IMR-90 (cell line): ENCODE measurements around the gene C19orf25. TPM values are rescaled to one million over a fixed set of nuclear protein-coding genes. Genes with fewer than 3 reads are reported as not detected.

Source experiments
- ATAC-seq: fragments of 200-7000 bp; cut with Tn5 transposase; 2 replicates; pipeline ENCODE4 v1.9.1; 2020; ENCODE audit warnings: low read depth, mild to moderate bottlenecking, moderate library complexity
- BruUV-seq: library from RNA; stranded (reverse); fragments of 400-500 nt; replicated peaks from 2 replicates; lab custom pipeline; 2021; lab: Mats Ljungman, UMichigan
- CTCF ChIA-PET: fragments of 300-600 bp; formaldehyde crosslinking; extraction: SDS; loops from one replicate; lab custom pipeline; 2021; ENCODE audit warnings: antibody characterized with exemption; lab: Yijun Ruan, JAX
- POLR2A ChIA-PET: fragments of 300-600 bp; sonication (Branson Sonifier 250); formaldehyde crosslinking; loops from one replicate; lab custom pipeline; 2022; ENCODE audit warnings: antibody characterized with exemption; ENCODE audit not compliant: unreplicated experiment; lab: Charles Lee
- DNase-seq: peaks from one replicate; pipeline ENCODE4 v3.0.0; 2013
- H2AFZ ChIP-seq: replicated peaks from 2 replicates; pipeline ENCODE3; 2013; ENCODE audit warnings: low read length, mild to moderate bottlenecking; ENCODE audit not compliant: poor library complexity
- H2AK5ac ChIP-seq: 2 replicates; pipeline ENCODE4 v1.6.1; 2013; ENCODE audit warnings: low read depth, low read length, inconsistent platforms
- H2AK9ac ChIP-seq: replicated peaks from 2 replicates; pipeline ENCODE3; 2013; ENCODE audit warnings: mild to moderate bottlenecking, low read depth, low read length, moderate library complexity; ENCODE audit not compliant: poor library complexity
- H2BK120ac ChIP-seq: 2 replicates; pipeline ENCODE4 v1.6.1; 2013; ENCODE audit warnings: low read depth, low read length, inconsistent platforms
- H2BK15ac ChIP-seq: 3 replicates; pipeline ENCODE4 v1.6.1; 2013; ENCODE audit warnings: low read depth, low read length, inconsistent platforms
- H2BK20ac ChIP-seq: 2 replicates; pipeline ENCODE4 v1.6.1; 2013; ENCODE audit warnings: low read depth, mild to moderate bottlenecking, inconsistent platforms, low read length, moderate library complexity
- H2BK5ac ChIP-seq: 2 replicates; pipeline ENCODE4 v1.6.1; 2013; ENCODE audit warnings: mild to moderate bottlenecking, low read depth, low read length, inconsistent platforms; ENCODE audit not compliant: poor library complexity, severe bottlenecking
- H3K14ac ChIP-seq: replicated peaks from 2 replicates; pipeline ENCODE4 v1.6.1; 2013; ENCODE audit warnings: low read depth, low read length, inconsistent platforms
- H3K18ac ChIP-seq: 2 replicates; pipeline ENCODE4 v1.6.1; 2013; ENCODE audit warnings: low read depth, low read length, control low read depth
- H3K23ac ChIP-seq: 2 replicates; pipeline ENCODE4 v1.6.1; 2013; ENCODE audit warnings: low read depth, low read length, inconsistent platforms
- H3K27ac ChIP-seq: 2 replicates; pipeline ENCODE4 v1.5.1; 2013; ENCODE audit warnings: mild to moderate bottlenecking, control low read depth, low read length; ENCODE audit not compliant: insufficient read depth
- H3K27me3 ChIP-seq: 2 replicates; pipeline ENCODE4 v1.6.1; 2013; ENCODE audit warnings: low read length; ENCODE audit not compliant: control insufficient read depth, insufficient read depth
- H3K36me3 ChIP-seq: 2 replicates; pipeline ENCODE4 v1.6.1; 2013; ENCODE audit warnings: low read length, mixed read lengths; ENCODE audit not compliant: control insufficient read depth, insufficient read depth
- H3K4ac ChIP-seq: 2 replicates; pipeline ENCODE4 v1.6.1; 2013; ENCODE audit warnings: low read depth, low read length, inconsistent platforms
- H3K4me1 ChIP-seq: 2 replicates; pipeline ENCODE4 v1.6.1; 2013; ENCODE audit warnings: low read length, mixed read lengths; ENCODE audit not compliant: control insufficient read depth, insufficient read depth
- H3K4me2 ChIP-seq: 2 replicates; pipeline ENCODE4 v1.6.1; 2013; ENCODE audit warnings: low read depth, mild to moderate bottlenecking, control low read depth, low read length, moderate library complexity
- H3K4me3 ChIP-seq: 2 replicates; pipeline ENCODE4 v1.5.1; 2013; ENCODE audit warnings: low read depth, mild to moderate bottlenecking, control low read depth, low read length, moderate library complexity; ENCODE audit not compliant: insufficient read depth
- H3K56ac ChIP-seq: 2 replicates; pipeline ENCODE4 v1.6.1; 2013; ENCODE audit warnings: low read length, inconsistent platforms; ENCODE audit not compliant: insufficient read depth; ENCODE audit errors: extremely low read depth
- H3K79me1 ChIP-seq, 2 experiments: 2 replicates each; pipeline ENCODE4 v1.6.1; 2013; ENCODE audit warnings: low read length in 2 of 2, inconsistent platforms in 1 of 2, low read depth in 1 of 2
- H3K9ac ChIP-seq: 2 replicates; pipeline ENCODE4 v1.6.1; 2013; ENCODE audit warnings: low read depth, low read length, control low read depth
- H3K9me1 ChIP-seq: 2 replicates; pipeline ENCODE4 v1.6.1; 2013; ENCODE audit warnings: low read length, inconsistent platforms; ENCODE audit not compliant: insufficient read depth
- H3K9me3 ChIP-seq: 2 replicates; pipeline ENCODE4 v1.6.1; 2013; ENCODE audit warnings: low read length; ENCODE audit not compliant: control insufficient read depth, insufficient read depth
- H4K20me1 ChIP-seq: 2 replicates; pipeline ENCODE4 v1.6.1; 2013; ENCODE audit warnings: low read length, inconsistent platforms; ENCODE audit not compliant: insufficient read depth
- H4K5ac ChIP-seq: 2 replicates; pipeline ENCODE4 v1.6.1; 2013; ENCODE audit warnings: mild to moderate bottlenecking, low read depth, low read length, control low read depth
- H4K8ac ChIP-seq, 2 experiments: 2 replicates each; pipeline ENCODE4 v1.6.1; 2013; ENCODE audit warnings: low read depth in 2 of 2, low read length in 2 of 2, control low read depth in 1 of 2, inconsistent platforms in 1 of 2
- H4K91ac ChIP-seq: 2 replicates; pipeline ENCODE4 v1.6.1; 2013; ENCODE audit warnings: low read depth, low read length, inconsistent platforms; ENCODE audit not compliant: insufficient read depth
- CEBPB ChIP-seq: IDR thresholded peaks from 2 replicates; pipeline ENCODE4 v1.6.1; 2012; ENCODE audit warnings: low read depth, low read length, improper control_type of control experiment
- CHD1 ChIP-seq: IDR thresholded peaks from 2 replicates; pipeline ENCODE4 v1.6.1; 2012; ENCODE audit warnings: low read depth, low read length, improper control_type of control experiment
- CTCF ChIP-seq: conservative IDR thresholded peaks from 2 replicates; pipeline ENCODE4 v1.5.1; 2012; ENCODE audit warnings: mild to moderate bottlenecking, low read depth, low read length, improper control_type of control experiment
- ELK1 ChIP-seq: fragments of 150-350 bp; IDR thresholded peaks from 2 replicates; pipeline ENCODE4 v1.6.1; 2016; ENCODE audit warnings: low read depth, mild to moderate bottlenecking, low read length, moderate library complexity, borderline replicate concordance
- MAFK ChIP-seq: IDR thresholded peaks from 2 replicates; pipeline ENCODE4 v1.6.1; 2012; ENCODE audit warnings: low read depth, low read length, improper control_type of control experiment
- MAZ ChIP-seq: IDR thresholded peaks from 2 replicates; pipeline ENCODE4 v1.6.1; 2012; ENCODE audit warnings: low read depth, mild to moderate bottlenecking, low read length, improper control_type of control experiment, moderate library complexity, borderline replicate concordance
- NFE2L2 ChIP-seq: fragments of 150-350 bp; IDR thresholded peaks from 2 replicates; pipeline ENCODE4 v1.6.1; 2016; ENCODE audit warnings: low read depth, mild to moderate bottlenecking, low read length
- POLR2A ChIP-seq: IDR thresholded peaks from 2 replicates; pipeline ENCODE4 v1.6.1; 2012; ENCODE audit warnings: mild to moderate bottlenecking, low read depth, low read length
- RAD21 ChIP-seq: IDR thresholded peaks from 2 replicates; pipeline ENCODE4 v1.6.1; 2012; ENCODE audit warnings: low read length, improper control_type of control experiment
- RCOR1 ChIP-seq: IDR thresholded peaks from 2 replicates; pipeline ENCODE4 v1.6.1; 2012; ENCODE audit warnings: mild to moderate bottlenecking, low read length, improper control_type of control experiment; ENCODE audit not compliant: insufficient replicate concordance
- SMC3 ChIP-seq: fragments of 150-350 bp; IDR thresholded peaks from 2 replicates; pipeline ENCODE4 v1.6.1; 2016; ENCODE audit warnings: low read depth, mild to moderate bottlenecking, antibody characterized with exemption, low read length, moderate library complexity
- USF2 ChIP-seq: fragments of 150-350 bp; IDR thresholded peaks from 2 replicates; pipeline ENCODE4 v1.6.1; 2017; ENCODE audit warnings: mild to moderate bottlenecking, antibody characterized with exemption, low read length, low read depth
- WGBS, 2 experiments: methylation state at CpG; one replicate each; pipeline versions ENCODE4 v1.1.5 to v1.1.7; 2013; ENCODE audit warnings: missing lambda C conversion rate in 2 of 2; ENCODE audit not compliant: insufficient read length in 1 of 2; ENCODE audit errors: extremely low coverage in 2 of 2; 5-methylcytosine and 5-hydroxymethylcytosine counted together
- dilution Hi-C: fragments of 300-500 bp; cut with HindIII; formaldehyde crosslinking; loops from one replicate; pipeline ENCODE4 v1.14.3; 2018; ENCODE audit warnings: low sequenced_read_pairs; ENCODE audit not compliant: unreplicated experiment
- in situ Hi-C: fragments of 300-500 bp; cut with MboI; formaldehyde crosslinking; loops from 3 replicates; pipeline ENCODE4 v1.14.3; 2019; ENCODE audit warnings: low sequenced_read_pairs, inconsistent platforms, mixed read lengths
- intact Hi-C: fragments of 100-400 bp; cut with micrococcal nuclease; formaldehyde crosslinking; loops from 2 replicates; pipeline ENCODE4 v1.10.0; 2022
- polyA plus RNA-seq, 3 experiments: library from polyadenylated mRNA; depleted of rRNA; stranded (reverse); fragments of >200 nt; gene quantifications; 2 replicates each; pipeline ENCODE4 v1.2.3, GENCODE V29; 2012; ENCODE audit warnings: low replicate concordance in 1 of 3
- total RNA-seq: library from RNA; depleted of rRNA; stranded (reverse); fragments of >200 nt; gene quantifications from 2 replicates; pipeline ENCODE4 v1.2.3, GENCODE V29; 2012

The C19orf25 gene
- total and polyA plus RNA-seq, 2 of the 4 experiments (the other 2 are of a cell fraction), result 10.4 to 34.9 TPM

- peaks cover 7% of the 10 kb centered on the region; the same call in 1 of the 2 replicates for H3K27me3 ChIP-seq
Measured at GRCh38 chr19:1502433-1503088, 23.5 kb upstream of the C19orf25 start.

More at GRCh38 chr19:1502433-1503088, 23.5 kb upstream of the C19orf25 start:
- Histone ChIP-seq H2BK15ac (no peak overlapping the region), H2AK5ac (no peak overlapping the region), H3K4me2 (peak overlapping the region; percentile 52), H3K9ac (no peak overlapping the region), H3K14ac (no peak overlapping the region), H2AFZ (peak overlapping the region; percentile 71), H4K8ac (no peak overlapping the region; a peak in 1 of 4 replicates), H2BK5ac (no peak overlapping the region), H2BK120ac (no peak overlapping the region), H4K91ac (no peak overlapping the region), H3K4ac (no peak overlapping the region), H3K27ac (no peak overlapping the region), H3K4me3 (no peak overlapping the region), H2AK9ac (no peak overlapping the region), H3K18ac (no peak overlapping the region), H4K5ac (no peak overlapping the region), H3K9me1 (no peaks in the 10 kb centered on the region; the same call in 1 of the 2 replicates), H3K36me3 (peaks cover 8% of the 10 kb centered on the region), H4K20me1 (no peaks in the 10 kb centered on the region; the same call in 1 of the 2 replicates), H3K4me1 (peaks cover 5% of the 10 kb centered on the region), H2BK20ac (no peak overlapping the region), H3K9me3 (no peaks in the 10 kb centered on the region), H3K56ac (no peak overlapping the region), H3K79me1 (no peaks in the 10 kb centered on the region), H3K23ac (no peak overlapping the region)
- ChIA-PET CTCF (no interaction called here), POLR2A (no interaction called here)
- TF ChIP-seq RCOR1 (no peak), RAD21 (no peak), NFE2L2 (no peak), USF2 (no peak), CTCF (no peak), POLR2A (no peak), CHD1 (no peak), MAZ (no peak), MAFK (no peak), CEBPB (no peak), ELK1 (no peak), SMC3 (no peak)
- intact Hi-C loops (no loop called here), in situ Hi-C loops (no loop called here), dilution Hi-C loops (no loop called here)
- 13% methylated on average over 3 of the region's 14 CpGs; no CpG with 5 or more reads in 1 of the 2 experiments for WGBS, 2 experiments
- ATAC-seq, result no peak
- BruUV-seq, result no TSS peak
- no peak for DNase-seq
